GM21360 (cell line): Measurements from ENCODE around the gene CFAP221.

ENCODE experiments used
- ATAC-seq: cut with Tn5 transposase; IDR thresholded peaks from one replicate; pipeline ENCODE4 v1.9.1; 2021; ENCODE audit warnings: mild to moderate bottlenecking, moderate library complexity; ENCODE audit not compliant: unreplicated experiment

CFAP221 gene

GRCh38 chr2:119696005-119696404, 151.8 kb downstream of the CFAP221 start:
- ATAC-seq = no peak

DNA sequence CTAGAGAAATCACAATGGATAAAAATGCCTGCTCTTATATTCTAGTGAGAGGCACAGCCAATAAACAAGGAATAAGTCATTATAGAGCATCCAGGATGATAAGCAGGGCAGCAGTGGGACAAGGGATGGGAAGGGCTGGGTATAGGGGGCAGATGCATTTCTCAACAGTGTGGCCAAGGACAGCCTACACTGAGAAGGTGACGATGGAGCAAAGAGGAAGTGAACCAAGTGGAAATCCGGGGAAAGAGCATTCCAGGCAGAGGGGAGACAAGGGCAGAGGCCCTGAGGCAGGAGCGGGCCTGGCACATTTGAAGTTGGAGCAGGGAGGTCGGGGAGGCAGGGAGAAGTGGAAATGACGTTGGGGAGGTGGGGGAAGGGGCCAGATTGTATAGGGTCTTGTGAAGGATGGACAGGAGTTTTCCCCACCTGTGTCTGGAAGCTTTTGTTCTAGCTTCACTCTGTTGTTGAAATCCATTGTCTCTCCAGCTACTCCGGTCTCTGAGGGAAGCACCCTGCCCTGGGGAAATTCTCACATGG, 152.3 kb downstream of the CFAP221 start:
- no peak for ATAC-seq

DNA sequence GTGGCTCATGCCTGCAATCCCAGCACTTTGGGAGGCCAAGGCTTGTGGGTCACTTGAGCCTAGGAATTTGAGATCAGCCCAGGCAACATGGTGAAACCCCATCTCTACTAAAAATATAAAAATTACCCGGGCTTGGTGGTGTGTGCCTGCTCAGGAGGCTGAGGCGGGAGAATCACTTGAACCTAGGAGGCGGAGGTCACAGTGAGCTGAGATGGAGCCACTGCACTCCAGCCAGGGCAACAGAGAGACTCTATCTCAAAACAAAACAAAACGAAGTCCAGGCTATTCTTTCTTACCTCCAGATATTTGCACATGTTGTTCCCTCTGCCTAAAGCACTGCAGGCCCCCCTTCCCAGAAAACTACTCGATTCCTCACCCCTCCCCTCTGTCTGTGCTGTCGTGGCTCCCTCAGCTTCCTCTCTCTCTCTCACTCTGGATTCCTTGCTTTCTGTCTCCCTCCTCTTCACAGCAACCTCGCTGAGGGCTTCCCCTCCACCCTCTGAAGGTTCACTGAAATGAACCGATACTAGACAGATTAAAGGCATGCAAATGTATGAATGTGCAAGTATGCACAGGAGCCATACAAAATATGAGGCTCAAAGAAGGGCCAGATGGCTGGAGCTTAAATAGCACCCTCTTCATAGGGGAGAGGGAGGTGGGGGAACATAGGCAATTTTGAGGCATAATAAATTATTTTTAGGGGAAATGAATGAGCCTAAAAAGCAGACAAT, 153.2 kb downstream of the CFAP221 start:
- peak; percentile 89 for ATAC-seq

DNA sequence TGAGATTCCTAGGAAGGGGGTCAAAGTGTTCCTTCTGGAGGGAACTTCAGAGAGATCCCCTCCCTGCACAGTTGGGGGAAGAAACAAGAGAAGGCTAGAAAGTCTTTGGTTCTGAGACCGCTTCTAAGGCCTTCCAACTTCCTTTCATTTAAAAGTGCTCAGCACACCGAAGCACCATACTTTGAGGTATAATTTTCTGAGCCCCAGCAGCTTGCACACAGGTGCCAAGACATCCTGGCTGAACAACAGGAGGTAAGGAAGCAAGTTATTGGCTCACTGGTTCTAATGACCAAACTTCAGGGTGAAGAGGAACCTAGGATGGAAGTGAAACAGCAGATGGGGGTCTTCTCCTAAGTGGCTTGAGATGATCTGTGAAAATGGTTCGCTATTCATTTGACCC, 154.0 kb downstream of the CFAP221 start:
- no peak for ATAC-seq

GRCh38 chr2:119699016-119699606, 154.9 kb downstream of the CFAP221 start:
- no peak for ATAC-seq

DNA sequence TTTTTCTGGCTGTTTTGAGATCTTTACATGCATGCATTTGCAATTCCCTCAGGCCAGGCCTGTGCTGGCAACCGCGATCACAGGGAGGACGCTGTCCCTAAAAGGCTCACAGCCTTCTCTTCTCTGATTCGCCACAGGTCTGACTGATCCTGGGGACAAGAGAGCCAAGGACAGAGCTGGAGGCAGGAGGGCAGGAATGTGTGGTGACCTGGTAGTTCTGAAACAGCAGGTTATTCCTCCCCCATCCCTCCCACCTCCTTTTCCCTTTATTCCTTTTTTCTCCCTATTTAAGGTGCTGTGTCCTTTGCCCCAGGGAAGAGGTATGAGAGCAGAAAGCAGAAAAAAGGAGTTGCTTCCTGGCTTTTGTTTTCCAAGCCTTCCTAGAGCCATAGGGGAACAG, 156.6 kb downstream of the CFAP221 start:
- no peak for ATAC-seq

- ATAC-seq = no peak
These were observed 157.1 kb downstream of the CFAP221 start for GRCh38 chr2:119701352-119701751.

DNA sequence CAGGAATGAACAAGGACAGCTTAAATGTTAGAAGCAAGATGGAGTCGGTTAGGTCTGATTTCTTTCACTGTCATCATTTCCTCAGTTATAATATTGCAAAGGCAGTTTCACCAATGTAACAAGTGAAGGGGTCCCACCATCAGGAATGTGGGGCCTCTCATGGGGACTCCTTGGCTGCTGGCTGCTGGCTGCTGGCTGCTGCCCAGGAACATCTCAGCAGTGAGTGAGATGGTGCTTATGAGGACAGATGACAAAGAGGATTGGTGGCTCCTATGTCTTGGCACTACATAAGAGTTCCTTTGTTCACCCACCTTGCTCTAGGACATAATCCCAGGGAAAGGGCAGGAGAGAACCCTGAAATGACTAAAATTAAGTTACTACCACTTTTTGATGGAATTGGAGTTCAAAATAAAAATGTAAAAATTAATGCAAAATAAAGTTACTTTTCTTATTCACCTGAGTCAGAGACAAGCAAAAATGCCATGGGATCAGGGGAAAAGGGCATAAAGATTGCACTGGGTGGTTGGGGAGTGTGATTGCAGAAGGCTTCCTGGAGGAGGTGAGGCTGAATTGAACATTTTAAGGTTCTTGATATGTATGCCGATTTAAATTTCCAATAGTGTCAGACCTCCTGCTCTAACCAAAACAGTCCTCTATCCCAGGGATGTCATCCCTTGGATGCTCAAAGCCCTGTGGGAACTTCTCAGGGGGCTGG, 158.1 kb downstream of the CFAP221 start:
- no peak for ATAC-seq

DNA sequence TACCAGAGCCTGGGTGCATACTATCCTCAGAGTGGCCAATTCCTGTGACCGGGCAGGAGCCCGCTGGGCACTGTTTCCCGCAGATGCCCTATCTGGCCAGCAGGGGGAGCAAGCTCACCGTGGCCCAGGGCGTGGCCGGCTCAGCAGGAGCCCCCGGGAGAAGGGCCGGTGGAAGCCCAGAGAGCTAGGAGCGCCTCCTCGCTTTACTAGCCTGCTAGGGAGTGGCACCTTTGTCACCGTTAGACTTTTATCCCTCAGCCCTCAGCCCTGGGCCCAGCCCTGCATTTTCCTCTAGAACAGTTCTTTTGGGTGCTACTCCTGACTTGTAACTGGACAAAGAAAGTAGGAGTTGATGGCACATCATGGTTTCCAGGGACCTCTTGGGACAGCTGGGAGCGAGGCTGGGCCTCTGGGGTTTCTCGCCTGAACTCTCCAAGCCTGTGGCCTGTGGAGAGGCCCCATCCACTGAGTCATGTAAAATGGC, 158.7 kb downstream of the CFAP221 start:
- peak; percentile 77 for ATAC-seq

GRCh38 chr2:119703526-119703925, 159.3 kb downstream of the CFAP221 start:
- ATAC-seq = no peak

GRCh38 chr2:119704670-119705120, 160.4 kb downstream of the CFAP221 start:
- no peak for ATAC-seq

GRCh38 chr2:119706221-119706620, 162.0 kb downstream of the CFAP221 start:
- no peak for ATAC-seq
